HG02588 (cell line): ENCODE data around the gene GGA1.
"Not testable (repeated sequence)": the region's sequence is repeated elsewhere in the genome, so short reads cannot be mapped to it uniquely, and the experiment has no call there.

Source experiments
- ATAC-seq: cut with Tn5 transposase; IDR thresholded peaks from one replicate; pipeline ENCODE4 v1.9.1; 2021; ENCODE audit warnings: mild to moderate bottlenecking, moderate library complexity; ENCODE audit not compliant: unreplicated experiment

Gene GGA1

GRCh38 chr22:37570661-37570976, 38.0 kb upstream of the GGA1 start:
- no peak for ATAC-seq

GRCh38 chr22:37571258-37571991, 37.2 kb upstream of the GGA1 start:
- ATAC-seq, result no peak

- no peak for ATAC-seq
Observed at GRCh38 chr22:37571992-37572373, 36.7 kb upstream of the GGA1 start.

GRCh38 chr22:37575490-37576003, 33.1 kb upstream of the GGA1 start:
- no peak for ATAC-seq

GRCh38 chr22:37578002-37578401, 30.6 kb upstream of the GGA1 start:
- no peak for ATAC-seq

- ATAC-seq, result no peak
Observed at GRCh38 chr22:37581504-37581903, 27.1 kb upstream of the GGA1 start.

GRCh38 chr22:37582526-37582925, 26.1 kb upstream of the GGA1 start:
- ATAC-seq, result no peak

- no peak for ATAC-seq
Observed at GRCh38 chr22:37588546-37589215, 20.0 kb upstream of the GGA1 start.

GRCh38 chr22:37589636-37590035, 19.0 kb upstream of the GGA1 start:
- ATAC-seq, result no peak

- not testable (repeated sequence) for ATAC-seq
Observed at GRCh38 chr22:37591081-37591480, 17.6 kb upstream of the GGA1 start.

- ATAC-seq, result no peak
Observed at GRCh38 chr22:37591823-37592404, 16.7 kb upstream of the GGA1 start.

- ATAC-seq, result no peak
Observed at GRCh38 chr22:37594237-37594636, 14.4 kb upstream of the GGA1 start.

GRCh38 chr22:37599153-37599552, 9.5 kb upstream of the GGA1 start:
- ATAC-seq, result no peak

GRCh38 chr22:37601203-37601539, 7.5 kb upstream of the GGA1 start:
- ATAC-seq, result no peak

GRCh38 chr22:37601540-37602442, 6.8 kb upstream of the GGA1 start:
- ATAC-seq, result no peak

- not testable (repeated sequence) for ATAC-seq
Observed at GRCh38 chr22:37602546-37603277, 5.9 kb upstream of the GGA1 start.

GRCh38 chr22:37604074-37604473, 4.6 kb upstream of the GGA1 start:
- no peak for ATAC-seq

GRCh38 chr22:37604875-37605274, 3.8 kb upstream of the GGA1 start:
- ATAC-seq, result no peak

GRCh38 chr22:37607010-37607934, 1.4 kb upstream of the GGA1 start:
- no peak for ATAC-seq
